Lung (tissue), 12 donors: ENCODE results near the gene ACAP1. TPM values are rescaled to one million over a fixed set of nuclear protein-coding genes. Genes with fewer than 3 reads are reported as not detected.
"Not testable (repeated sequence)": the region's sequence is repeated elsewhere in the genome, so short reads cannot be mapped to it uniquely, and the experiment has no call there.

Experiments
- ATAC-seq: fragments of 200-7000 bp; cut with Tn5 transposase; one replicate; pipeline ENCODE4 v1.9.1; 2020; ENCODE audit warnings: moderate number of reproducible peaks; ENCODE audit not compliant: insufficient read depth, low FRiP score
- DNase-seq, 3 donors: peaks; one replicate each; pipeline ENCODE4 v3.0.0-alpha.2; 2013 to 2017
- H3K27ac ChIP-seq, 2 donors: one replicate each; pipeline ENCODE4 v1.5.1; 2013; ENCODE audit warnings: mild to moderate bottlenecking in 2 of 2, moderate library complexity in 2 of 2, control low read depth in 1 of 2, inconsistent platforms in 1 of 2, low read depth in 1 of 2, low read length in 1 of 2
- H3K27me3 ChIP-seq, 3 donors: one replicate each; pipeline ENCODE4 v1.5.1; 2013; ENCODE audit warnings: low read length in 2 of 3; ENCODE audit not compliant: control insufficient read depth in 3 of 3, insufficient read depth in 3 of 3
- H3K36me3 ChIP-seq, 4 donors: one replicate each; pipeline ENCODE4 v1.5.1; 2013; ENCODE audit warnings: low read length in 4 of 4, mild to moderate bottlenecking in 1 of 4, moderate library complexity in 1 of 4; ENCODE audit not compliant: control insufficient read depth in 4 of 4, insufficient read depth in 4 of 4
- H3K4me1 ChIP-seq, 5 donors: one replicate each; pipeline ENCODE4 v1.5.1; 2013; ENCODE audit warnings: low read length in 5 of 5, mild to moderate bottlenecking in 2 of 5, moderate library complexity in 1 of 5; ENCODE audit not compliant: control insufficient read depth in 5 of 5, insufficient read depth in 5 of 5
- H3K4me3 ChIP-seq: one replicate; pipeline ENCODE4 v1.5.1; 2013; ENCODE audit warnings: mild to moderate bottlenecking, control low read depth, moderate library complexity
- H3K9ac ChIP-seq, 2 donors: one replicate each; pipeline ENCODE4 v1.5.1; 2013; ENCODE audit warnings: low read length in 2 of 2, control low read depth in 1 of 2; ENCODE audit not compliant: insufficient read depth in 1 of 2
- H3K9me3 ChIP-seq, 4 donors: one replicate each; pipeline ENCODE4 v1.5.1; 2013; ENCODE audit warnings: low read length in 3 of 4, mild to moderate bottlenecking in 1 of 4, moderate library complexity in 1 of 4; ENCODE audit not compliant: control insufficient read depth in 4 of 4, insufficient read depth in 3 of 4
- CTCF ChIP-seq: IDR thresholded peaks from 2 replicates; pipeline ENCODE4 v1.5.1; 2012; ENCODE audit warnings: mild to moderate bottlenecking; ENCODE audit errors: control extremely low read depth, extremely low read depth
- WGBS, 2 donors: extraction: QIAGEN DNeasy Blood & Tissue Kit; methylation state at CpG; one replicate each; pipeline ENCODE4 v1.1.7; 2013; 5-methylcytosine and 5-hydroxymethylcytosine counted together
- polyA plus RNA-seq, 2 donors: library from polyadenylated mRNA; stranded (reverse); fragments of 200-250 nt; gene quantifications; one replicate each; pipeline ENCODE4 v1.2.1, GENCODE V29; 2013
- total RNA-seq, 2 donors: library from RNA; depleted of rRNA in 1 of 2; stranded (reverse); fragments of >200 nt in 1 of 2; gene quantifications; one replicate each; pipeline ENCODE4 v1.2.1, GENCODE V29; 2014 to 2021
- donor health status: control.
- donor health status: control.
- donor health status: Bipolar disorder and iron deficiency.
- donor health status: healthy.
- donor health status: DM: yes; HTN: yes; CAD: no.

Gene ACAP1
- total and polyA plus RNA-seq, 4 donors, result 9.2 to 39.4 (median 22.1) TPM

GRCh38 chr17:7334938-7335538, 1.3 kb upstream of the ACAP1 start:
- Histone ChIP-seq H3K4me3 (no peak overlapping the region), H3K9ac (no peak overlapping the region), H3K9me3 (no peaks in the 10 kb centered on the region), H3K27me3 (peaks cover 0 to 3% (median 0%) of the 10 kb centered on the region in 3 donors), H3K27ac (no peak overlapping the region), H3K4me1 (peaks cover 0 to 5% (median 3%) of the 10 kb centered on the region in 5 donors), H3K36me3 (no peaks in the 10 kb centered on the region)
- TF ChIP-seq CTCF, result no peak
- DNase-seq (no peak), ATAC-seq (no peak)
- 91 to 92% methylated on average over 3 of the region's 3 CpGs for WGBS, 2 donors

- DNase-seq, ATAC-seq, H3K27ac ChIP-seq, H3K4me1 ChIP-seq, H3K9ac ChIP-seq, H3K4me3 ChIP-seq, H3K9me3 ChIP-seq, H3K27me3 ChIP-seq, H3K36me3 ChIP-seq: not testable (repeated sequence)
- WGBS, 2 donors, result 83 to 85% methylated on average over 13 of the region's 13 CpGs
Observed at GRCh38 chr17:7335765-7336164, 564 bp upstream of the ACAP1 start.

- DNase-seq, H3K9me3 ChIP-seq, H3K9ac ChIP-seq, H3K4me3 ChIP-seq, ATAC-seq, H3K4me1 ChIP-seq, H3K36me3 ChIP-seq, H3K27me3 ChIP-seq, H3K27ac ChIP-seq: not testable (repeated sequence)
- WGBS, 2 donors, result 46 to 57% methylated on average over 7 of the region's 7 CpGs
Observed at GRCh38 chr17:7337600-7337999, 1.3 kb downstream of the ACAP1 start.

- WGBS, 2 donors, result 84 to 88% methylated on average over 2 of the region's 2 CpGs
- H3K27me3 ChIP-seq, result peaks cover 0 to 3% (median 0%) of the 10 kb centered on the region in 3 donors
Observed at GRCh38 chr17:7340179-7340578, 3.9 kb downstream of the ACAP1 start.

More at GRCh38 chr17:7340179-7340578, 3.9 kb downstream of the ACAP1 start:
- Histone ChIP-seq H3K9ac (no peak overlapping the region), H3K36me3 (no peaks in the 10 kb centered on the region), H3K4me3 (no peak overlapping the region), H3K4me1 (peaks cover 0 to 3% (median 0%) of the 10 kb centered on the region in 5 donors), H3K9me3 (no peaks in the 10 kb centered on the region), H3K27ac (no peak overlapping the region)
- no peak for TF ChIP-seq CTCF
- ATAC-seq, result peak; percentile 13
- DNase-seq, result no peak
